NK-92 (cell line): Measurements from ENCODE around the gene GNAQ.

Experiments used
- DNase-seq: peaks from one replicate; lab custom pipeline; 2025; ENCODE audit not compliant: unreplicated experiment; lab: John Stamatoyannopoulos, UW

Gene GNAQ

GRCh38 chr9:77946969-77947620 lies 84.5 kb downstream of the GNAQ start:
- no peak for DNase-seq

GRCh38 chr9:77946296-77946695 lies 85.3 kb downstream of the GNAQ start:
- DNase-seq = no peak

GRCh38 chr9:77945798-77946197 lies 85.8 kb downstream of the GNAQ start:
- DNase-seq = no peak

- DNase-seq = no peak
Measured at GRCh38 chr9:77944556-77945243, 86.9 kb downstream of the GNAQ start.

GRCh38 chr9:77943057-77943456 lies 88.6 kb downstream of the GNAQ start:
- DNase-seq = no peak

- no peak for DNase-seq
Measured at GRCh38 chr9:77939149-77939668, 92.4 kb downstream of the GNAQ start.

- no peak for DNase-seq
Measured at GRCh38 chr9:77938163-77938562, 93.4 kb downstream of the GNAQ start.

- DNase-seq = no peak
Measured at GRCh38 chr9:77935974-77936373, 95.6 kb downstream of the GNAQ start.

GRCh38 chr9:77935211-77935610 lies 96.4 kb downstream of the GNAQ start:
- DNase-seq = no peak

- DNase-seq = no peak
Measured at GRCh38 chr9:77933976-77934375, 97.6 kb downstream of the GNAQ start.

- DNase-seq = no peak
Measured at GRCh38 chr9:77933019-77933418, 98.6 kb downstream of the GNAQ start.

- no peak for DNase-seq
Measured at GRCh38 chr9:77929942-77930341, 101.7 kb downstream of the GNAQ start.

- no peak for DNase-seq
Measured at GRCh38 chr9:77927265-77927664, 104.3 kb downstream of the GNAQ start.

- DNase-seq = no peak
Measured at GRCh38 chr9:77926371-77926878, 105.2 kb downstream of the GNAQ start.

GRCh38 chr9:77922591-77922990 lies 109.0 kb downstream of the GNAQ start:
- DNase-seq = no peak

GRCh38 chr9:77917800-77918199 lies 113.8 kb downstream of the GNAQ start:
- no peak for DNase-seq

- no peak for DNase-seq
Measured at GRCh38 chr9:77916820-77917219, 114.8 kb downstream of the GNAQ start.

- no peak for DNase-seq
Measured at GRCh38 chr9:77916410-77916819, 115.2 kb downstream of the GNAQ start.

GRCh38 chr9:77915744-77916143 lies 115.9 kb downstream of the GNAQ start:
- DNase-seq = no peak

GRCh38 chr9:77912895-77913693 lies 118.5 kb downstream of the GNAQ start:
- no peak for DNase-seq

- no peak for DNase-seq
Measured at GRCh38 chr9:77911928-77912327, 119.7 kb downstream of the GNAQ start.

- DNase-seq = no peak
Measured at GRCh38 chr9:77910194-77910621, 121.4 kb downstream of the GNAQ start.
